Neuronal stem cell (in vitro differentiated cells): ENCODE data around the gene COG4.
A peak's percentile ranks its signal among the peaks of the same experiment; 100 is the strongest.
"Not testable (repeated sequence)": the region's sequence is repeated elsewhere in the genome, so short reads cannot be mapped to it uniquely, and the experiment has no call there.

Experiments
- DNase-seq: peaks from one replicate; pipeline ENCODE4 v3.0.0-alpha.2; 2013; ENCODE audit warnings: low spot score
- H2AFZ ChIP-seq: one replicate; pipeline ENCODE4 v1.6.1; 2013; ENCODE audit warnings: mild to moderate bottlenecking, low read length, inconsistent platforms
- H2AK5ac ChIP-seq: 2 replicates; pipeline ENCODE4 v1.6.1; 2013; ENCODE audit warnings: low read depth, mild to moderate bottlenecking, inconsistent platforms, low read length, moderate library complexity, mixed read lengths
- H2BK120ac ChIP-seq: 2 replicates; pipeline ENCODE4 v1.6.1; 2013; ENCODE audit warnings: low read depth, mild to moderate bottlenecking, inconsistent platforms, low read length, moderate library complexity, mixed read lengths
- H2BK12ac ChIP-seq: one replicate; pipeline ENCODE4 v1.6.1; 2013; ENCODE audit warnings: low read length, inconsistent platforms
- H2BK15ac ChIP-seq: 2 replicates; pipeline ENCODE4 v1.6.1; 2013; ENCODE audit warnings: mild to moderate bottlenecking, low read length, inconsistent platforms, mixed read lengths
- H2BK5ac ChIP-seq: one replicate; pipeline ENCODE4 v1.6.1; 2013; ENCODE audit warnings: inconsistent platforms, mild to moderate bottlenecking, low read length, moderate library complexity
- H3K14ac ChIP-seq: one replicate; pipeline ENCODE4 v1.6.1; 2013; ENCODE audit warnings: low read length, inconsistent platforms
- H3K18ac ChIP-seq: 2 replicates; pipeline ENCODE4 v1.6.1; 2013; ENCODE audit warnings: low read length, inconsistent platforms
- H3K23ac ChIP-seq: 2 replicates; pipeline ENCODE4 v1.6.1; 2013; ENCODE audit warnings: low read depth, mild to moderate bottlenecking, mixed read lengths, low read length, inconsistent platforms; ENCODE audit not compliant: poor library complexity
- H3K27ac ChIP-seq: replicated peaks from 3 replicates; pipeline ENCODE4 v1.5.1; 2013; ENCODE audit warnings: low read length, inconsistent platforms
- H3K27me3 ChIP-seq, 3 experiments: 2 replicates each; pipeline ENCODE4 v1.6.1; 2013; ENCODE audit warnings: low read length in 3 of 3, mild to moderate bottlenecking in 2 of 3, inconsistent platforms in 1 of 3, low read depth in 1 of 3, mixed read lengths in 1 of 3, moderate library complexity in 1 of 3; ENCODE audit not compliant: control insufficient read depth in 3 of 3, insufficient read depth in 3 of 3
- H3K36me3 ChIP-seq, 2 donors: replicated peaks in 1 of 2; 2 replicates each; pipeline ENCODE4 v1.6.1; 2013; ENCODE audit warnings: low read length in 2 of 2; ENCODE audit not compliant: control insufficient read depth in 2 of 2, insufficient read depth in 2 of 2
- H3K4ac ChIP-seq: 2 replicates; pipeline ENCODE4 v1.6.1; 2013; ENCODE audit warnings: inconsistent platforms, mild to moderate bottlenecking, low read length, moderate library complexity
- H3K4me1 ChIP-seq, 2 donors: 1 replicate in 1 of 2; 2 replicates in 1 of 2; pipeline ENCODE4 v1.6.1; 2013; ENCODE audit warnings: low read length in 2 of 2, low read depth in 1 of 2; ENCODE audit not compliant: control insufficient read depth in 2 of 2, insufficient read depth in 1 of 2
- H3K4me2 ChIP-seq: one replicate; pipeline ENCODE4 v1.6.1; 2013; ENCODE audit warnings: mild to moderate bottlenecking, low read length, inconsistent platforms; ENCODE audit not compliant: insufficient read depth, poor library complexity, severe bottlenecking
- H3K4me3 ChIP-seq, 2 donors: 2 replicates each; pipeline ENCODE4 v1.5.1; 2013; ENCODE audit warnings: low read length in 2 of 2, mild to moderate bottlenecking in 2 of 2, inconsistent platforms in 1 of 2, moderate library complexity in 1 of 2
- H3K79me1 ChIP-seq: one replicate; pipeline ENCODE4 v1.6.1; 2013; ENCODE audit warnings: low read depth, mild to moderate bottlenecking, inconsistent platforms, low read length, moderate library complexity
- H3K9ac ChIP-seq: one replicate; pipeline ENCODE4 v1.6.1; 2013; ENCODE audit warnings: mild to moderate bottlenecking, low read depth, low read length, inconsistent platforms; ENCODE audit not compliant: poor library complexity
- H3K9me3 ChIP-seq, 2 donors: replicated peaks in 1 of 2; 2 replicates each; pipeline versions ENCODE3 to v1.6.1; 2013; ENCODE audit warnings: low read length in 2 of 2, mild to moderate bottlenecking in 2 of 2, inconsistent platforms in 1 of 2, low read depth in 1 of 2, mixed read lengths in 1 of 2, moderate library complexity in 1 of 2; ENCODE audit not compliant: control insufficient read depth in 2 of 2, insufficient read depth in 1 of 2
- H4K8ac ChIP-seq: one replicate; pipeline ENCODE4 v1.6.1; 2013; ENCODE audit warnings: low read depth, mild to moderate bottlenecking, inconsistent platforms, low read length, moderate library complexity
- H4K91ac ChIP-seq: one replicate; pipeline ENCODE4 v1.6.1; 2013; ENCODE audit warnings: low read length, low read depth, mild to moderate bottlenecking, inconsistent platforms; ENCODE audit not compliant: poor library complexity
- WGBS, 2 donors: extraction: QIAGEN DNeasy Blood & Tissue Kit; methylation state at CpG; one replicate each; pipeline ENCODE4 v1.1.7; 2013; ENCODE audit warnings: missing lambda C conversion rate in 2 of 2, mixed read lengths in 1 of 2; ENCODE audit not compliant: insufficient read length in 2 of 2, insufficient replicate concordance in 1 of 2; ENCODE audit errors: extremely low coverage in 2 of 2; 5-methylcytosine and 5-hydroxymethylcytosine counted together

COG4 gene

DNA sequence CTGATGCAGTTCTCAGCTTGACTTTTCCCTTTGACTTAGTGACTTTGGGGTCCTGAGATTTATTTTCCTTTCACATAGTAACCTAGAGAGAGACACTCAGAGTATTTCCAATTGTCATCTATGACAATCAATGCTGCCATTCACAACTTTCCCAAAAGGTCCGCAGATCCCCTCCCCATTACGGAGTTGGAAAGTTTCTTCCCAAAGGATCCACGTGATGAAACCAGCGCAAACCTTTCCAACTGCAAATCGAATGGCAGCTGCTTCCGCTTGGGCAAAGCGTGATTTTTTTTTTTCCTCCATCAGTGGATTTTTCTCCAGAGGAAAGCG lies 69.5 kb downstream of the COG4 start:
- H2BK15ac ChIP-seq = no peak overlapping the region
- H3K4ac ChIP-seq = no peak overlapping the region
- no CpG with 5 or more reads among the region's 8 CpGs for WGBS, 2 donors
- H3K18ac ChIP-seq = no peak overlapping the region
- H3K4me1 ChIP-seq = peaks cover 0 to 3% of the 10 kb centered on the region in 2 donors
- H4K91ac ChIP-seq = no peak overlapping the region
- H4K8ac ChIP-seq = no peak overlapping the region
- peak overlapping the region; percentile 90 for H3K27ac ChIP-seq
- no peaks in the 10 kb centered on the region for H3K9me3 ChIP-seq
- H2BK5ac ChIP-seq = peak overlapping the region; percentile 98
- no peak overlapping the region for H3K14ac ChIP-seq
- H2AFZ ChIP-seq = peak overlapping the region; percentile 99
- no peak overlapping the region for H3K9ac ChIP-seq
- no peaks in the 10 kb centered on the region for H3K36me3 ChIP-seq
- H3K4me3 ChIP-seq = peak overlapping the region; percentile 90 to 93
- no peaks in the 10 kb centered on the region for H3K79me1 ChIP-seq
- H2BK120ac ChIP-seq = no peak overlapping the region
- no peak overlapping the region for H2AK5ac ChIP-seq
- DNase-seq = peak; percentile 62
- H2BK12ac ChIP-seq = no peak overlapping the region
- H3K4me2 ChIP-seq = peak overlapping the region; percentile 48
- no peaks in the 10 kb centered on the region for H3K27me3 ChIP-seq
- H3K23ac ChIP-seq = no peak overlapping the region

DNA sequence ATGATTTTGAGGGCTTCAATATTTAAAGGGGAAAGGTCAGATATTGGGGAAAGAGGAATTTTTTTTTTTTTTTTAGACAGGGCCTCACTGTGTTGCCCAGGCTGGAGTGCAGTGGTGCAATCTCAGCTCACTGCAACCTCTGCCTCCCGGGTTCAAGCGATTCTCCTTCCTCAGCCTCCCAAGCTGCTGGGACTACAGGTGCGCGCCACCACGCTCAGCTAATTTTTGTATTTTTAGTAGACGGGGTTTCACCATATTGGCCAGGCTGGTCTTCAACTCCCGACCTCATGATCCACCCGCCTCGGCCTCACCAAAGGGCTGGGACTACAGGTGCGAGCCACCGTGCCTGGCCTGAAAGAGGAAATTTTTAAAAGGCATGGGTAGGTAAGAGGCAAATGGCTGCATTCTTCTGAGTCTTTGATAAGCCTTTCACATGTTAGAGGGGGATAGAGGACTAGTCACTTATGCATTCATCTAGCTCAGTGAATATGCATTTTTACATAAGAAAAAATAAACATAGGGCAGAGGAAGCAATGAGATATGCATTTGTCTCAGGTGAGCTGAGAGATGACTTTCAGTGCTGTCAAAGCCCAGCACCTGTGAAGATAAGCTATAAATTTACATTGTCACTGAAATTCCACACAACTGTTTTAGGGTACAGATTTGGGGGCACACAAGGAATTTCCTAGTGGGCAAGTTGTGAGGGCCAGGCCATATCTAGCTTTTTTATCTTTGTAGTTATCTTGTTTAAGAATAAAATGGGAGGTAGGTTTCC lies 70.0 kb downstream of the COG4 start:
- Histone ChIP-seq H3K79me1 (no peaks in the 10 kb centered on the region), H3K14ac (no peak overlapping the region), H3K4me2 (peak overlapping the region; percentile 48), H4K91ac (no peak overlapping the region), H3K27me3 (no peaks in the 10 kb centered on the region), H3K23ac (no peak overlapping the region), H2BK5ac (no peak overlapping the region), H2BK15ac (no peak overlapping the region), H3K9me3 (no peaks in the 10 kb centered on the region), H3K27ac (no peak overlapping the region), H3K9ac (no peak overlapping the region), H2BK12ac (no peak overlapping the region), H3K36me3 (no peaks in the 10 kb centered on the region), H3K4ac (no peak overlapping the region), H2BK120ac (no peak overlapping the region), H3K4me1 (peaks cover 0 to 3% of the 10 kb centered on the region in 2 donors), H3K18ac (no peak overlapping the region), H2AK5ac (no peak overlapping the region), H4K8ac (peak overlapping the region; percentile 43), H3K4me3 (peak overlapping the region in 1 of 2 donors; percentile 90), H2AFZ (peak overlapping the region; percentile 99)
- DNase-seq = no peak
- no CpG with 5 or more reads among the region's 11 CpGs for WGBS, 2 donors

- not testable (repeated sequence) for DNase-seq, H3K27ac ChIP-seq, H2AK5ac ChIP-seq, H2BK15ac ChIP-seq, H3K4me3 ChIP-seq, H3K4ac ChIP-seq, H3K9ac ChIP-seq, H3K36me3 ChIP-seq, H3K4me1 ChIP-seq, H3K79me1 ChIP-seq, H3K27me3 ChIP-seq, H3K9me3 ChIP-seq, H2AFZ ChIP-seq, H2BK120ac ChIP-seq, H3K4me2 ChIP-seq, H2BK12ac ChIP-seq, H4K91ac ChIP-seq, H4K8ac ChIP-seq, H3K14ac ChIP-seq, H3K18ac ChIP-seq, H2BK5ac ChIP-seq, H3K23ac ChIP-seq
- no CpG with 5 or more reads among the region's 25 CpGs for WGBS, 2 donors
Measured at GRCh38 chr16:70451004-70451340, 72.4 kb downstream of the COG4 start.

GRCh38 chr16:70450142-70451003 lies 73.0 kb downstream of the COG4 start:
- not testable (repeated sequence) for H4K91ac ChIP-seq, H3K14ac ChIP-seq, H3K4me3 ChIP-seq, H3K36me3 ChIP-seq, H3K9ac ChIP-seq, H3K79me1 ChIP-seq, H3K27me3 ChIP-seq, H4K8ac ChIP-seq, DNase-seq, H2BK120ac ChIP-seq, H3K23ac ChIP-seq, H2AFZ ChIP-seq, H3K4ac ChIP-seq, H3K9me3 ChIP-seq, H2AK5ac ChIP-seq, H2BK12ac ChIP-seq, H2BK15ac ChIP-seq, H3K4me2 ChIP-seq, H2BK5ac ChIP-seq, H3K4me1 ChIP-seq, H3K27ac ChIP-seq, H3K18ac ChIP-seq
- WGBS, 2 donors = no CpG with 5 or more reads among the region's 37 CpGs
